Activated CD8-positive, alpha-beta memory T cell treated with anti-CD3 and anti-CD28 coated beads for 36 hours (primary cell): ENCODE results near the gene PPIP5K1. TPM values are rescaled to one million over a fixed set of nuclear protein-coding genes. Genes with fewer than 3 reads are reported as not detected.
"Not testable (repeated sequence)": the region's sequence is repeated elsewhere in the genome, so short reads cannot be mapped to it uniquely, and the experiment has no call there.

Source experiments
- CTCF ChIA-PET: fragments of 350-600 bp; sonication (Branson Sonifier 250); formaldehyde crosslinking; loops from one replicate; lab custom pipeline; 2021; ENCODE audit warnings: antibody characterized with exemption; lab: Charles Lee
- POLR2A ChIA-PET: fragments of 350-600 bp; sonication (Branson Sonifier 250); formaldehyde crosslinking; loops from one replicate; lab custom pipeline; 2021; ENCODE audit warnings: antibody characterized with exemption; lab: Charles Lee
- total RNA-seq, 2 experiments: library from RNA; stranded (reverse); gene quantifications; one replicate each; pipeline ENCODE4 v1.2.3, GENCODE V29; 2021

Gene PPIP5K1
- 10 to 100 TPM; 25.7 to 30.6 TPM for total RNA-seq

GRCh38 chr15:43589778-43590466 is at the start of gene PPIP5K1:
TSS of gene PPIP5K1 (minus strand) at chr15:43590208. CDS start at chr15:43584504, 5,704 bp downstream.
- CTCF ChIA-PET, POLR2A ChIA-PET: not testable (repeated sequence)

- CTCF ChIA-PET, POLR2A ChIA-PET: not testable (repeated sequence)
Observed at GRCh38 chr15:43638464-43639204, 48.6 kb upstream of the PPIP5K1 start.

DNA sequence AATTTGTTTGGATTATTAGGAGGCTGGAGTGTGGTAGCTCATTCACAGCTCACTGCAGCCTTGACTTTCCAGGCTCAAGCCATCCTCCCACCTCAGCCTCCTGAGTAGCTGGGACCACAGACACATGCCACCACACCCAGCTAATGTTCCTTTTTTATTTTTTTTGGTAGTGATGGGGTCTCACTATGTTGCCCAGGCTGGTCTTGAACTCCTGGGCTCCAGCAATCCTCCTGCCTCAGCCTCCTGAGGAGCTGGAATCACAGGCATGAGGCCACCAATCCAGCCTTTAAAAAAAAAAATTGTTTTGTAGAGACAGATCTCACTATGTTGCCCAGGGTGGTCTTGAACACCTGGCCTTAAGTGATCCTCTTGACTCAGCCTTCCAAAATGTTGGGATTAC is 36.9 kb upstream of the PPIP5K1 start:
- POLR2A ChIA-PET, CTCF ChIA-PET: not testable (repeated sequence)

- CTCF ChIA-PET = interaction anchor here (0.7 kb wide), 1 partner anchor 104 kb away, joined by 3 read pairs; no protein-coding TSS in a partner anchor
Observed at GRCh38 chr15:43625106-43625505, 35.1 kb upstream of the PPIP5K1 start.

DNA sequence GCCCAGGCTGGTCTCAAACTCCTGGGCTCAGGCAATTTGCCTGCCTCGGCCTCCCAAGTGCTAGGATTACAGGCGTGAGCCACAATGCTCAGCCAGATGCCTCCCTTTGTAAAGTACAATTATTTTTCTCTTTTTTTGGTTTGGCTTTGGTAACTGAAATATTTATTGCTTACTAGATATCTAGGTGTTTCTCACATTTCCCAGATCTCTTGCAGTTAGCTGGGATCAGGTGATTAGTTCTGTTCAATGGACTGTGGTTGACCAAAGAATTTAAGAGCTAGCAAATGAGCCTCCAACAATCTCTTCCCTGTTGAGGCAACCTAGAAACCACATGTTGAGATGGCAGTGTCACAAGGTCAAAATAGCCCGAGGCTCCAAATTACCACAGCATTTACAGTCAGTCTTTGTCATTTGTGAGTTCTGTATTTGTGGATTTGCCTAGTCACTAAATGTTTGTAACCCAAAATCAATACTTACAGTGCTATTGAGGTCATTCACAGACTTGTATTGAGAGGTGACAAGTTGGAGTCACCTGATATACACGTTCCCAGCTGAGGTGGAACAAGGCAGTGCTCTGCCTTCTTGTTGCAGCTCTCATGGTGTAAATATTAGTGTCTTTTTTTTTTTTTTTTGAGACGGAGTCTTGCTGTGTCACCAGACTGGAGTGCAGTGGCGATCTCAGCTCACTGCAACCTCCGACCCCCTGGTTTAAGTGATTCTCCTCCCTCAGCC is 32.2 kb upstream of the PPIP5K1 start:
- POLR2A ChIA-PET, CTCF ChIA-PET: not testable (repeated sequence)

More at GRCh38 chr15:43625106-43625505, 35.1 kb upstream of the PPIP5K1 start:
- POLR2A ChIA-PET = no interaction called here

DNA sequence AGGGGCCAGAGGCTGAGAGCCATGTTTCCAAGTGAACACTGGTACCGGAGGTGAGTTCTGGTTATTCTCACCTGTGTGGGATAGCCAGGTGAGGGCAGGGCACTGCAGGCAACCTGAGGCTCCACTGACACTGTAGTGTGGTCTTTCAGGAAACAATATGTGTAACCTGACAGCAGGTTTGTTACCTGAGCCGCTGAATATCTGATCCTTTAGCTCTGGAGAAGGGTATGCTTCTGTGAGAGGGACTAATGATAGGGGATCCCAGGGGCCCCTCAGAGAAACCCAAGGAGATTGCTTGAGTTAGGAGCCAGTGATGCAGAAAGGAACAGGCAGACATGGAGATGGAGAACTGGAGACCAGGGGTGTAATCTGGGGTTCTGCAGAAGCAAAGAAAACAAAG is 28.7 kb upstream of the PPIP5K1 start, which contains the start of gene STRC:
Gene STRC, minus strand, starts transcription at position 101 of the 400 bp plus-strand sequence. Its CDS starts 78 bp downstream, at position 23.
- CTCF ChIA-PET, POLR2A ChIA-PET: not testable (repeated sequence)

GRCh38 chr15:43617750-43618149 is 27.7 kb upstream of the PPIP5K1 start:
- POLR2A ChIA-PET, CTCF ChIA-PET: not testable (repeated sequence)

DNA sequence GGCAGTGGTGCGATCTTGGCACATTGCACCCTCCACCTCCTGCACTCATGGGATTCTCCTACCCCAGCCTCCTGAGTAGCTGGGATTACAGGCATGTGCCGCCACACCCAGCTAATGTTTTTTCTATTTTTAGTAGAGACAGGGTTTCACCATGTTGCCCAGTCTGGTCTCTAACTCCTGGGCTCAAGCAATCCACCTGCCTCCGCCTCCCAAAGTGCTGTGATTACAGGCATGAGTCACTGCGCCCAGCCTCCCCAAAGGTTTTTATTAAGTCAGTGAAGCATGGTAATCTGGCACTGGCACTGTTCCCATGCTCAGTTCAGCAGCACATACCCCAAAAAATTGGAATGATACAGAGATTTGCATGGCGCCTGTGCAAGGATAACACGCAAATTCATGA is 12.2 kb upstream of the PPIP5K1 start:
- CTCF ChIA-PET, POLR2A ChIA-PET: not testable (repeated sequence)

GRCh38 chr15:43600200-43600599 is 10.2 kb upstream of the PPIP5K1 start:
- POLR2A ChIA-PET, CTCF ChIA-PET: not testable (repeated sequence)

GRCh38 chr15:43599131-43599530 is 9.1 kb upstream of the PPIP5K1 start:
- POLR2A ChIA-PET, CTCF ChIA-PET: not testable (repeated sequence)

GRCh38 chr15:43593328-43594190 is 3.6 kb upstream of the PPIP5K1 start, which contains the start of gene CKMT1B:
TSS of gene CKMT1B (plus strand) at chr15:43594027. CDS start at chr15:43594219, 192 bp downstream.
- POLR2A ChIA-PET, CTCF ChIA-PET: not testable (repeated sequence)

- POLR2A ChIA-PET, CTCF ChIA-PET: not testable (repeated sequence)
Observed at GRCh38 chr15:43592841-43593240, 2.8 kb upstream of the PPIP5K1 start.

DNA sequence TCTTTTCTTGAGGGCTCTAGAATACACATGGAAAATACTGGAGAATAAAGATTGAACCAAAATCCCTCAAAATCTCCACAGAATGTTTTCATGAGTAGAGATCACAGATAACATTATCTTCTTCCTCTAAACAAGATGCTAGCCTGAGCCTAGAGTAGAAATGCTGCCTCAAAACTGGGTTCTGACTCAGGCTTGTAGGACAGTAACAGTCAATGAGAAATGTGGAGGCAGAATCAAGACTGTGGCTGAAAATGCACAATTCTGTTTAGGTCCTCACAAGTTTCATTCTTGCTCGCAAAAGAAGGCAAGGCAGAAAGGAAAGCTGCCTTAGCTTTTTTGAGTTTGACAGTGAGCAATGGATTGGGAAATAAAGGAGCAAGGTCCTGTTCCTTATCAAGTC is 15.4 kb downstream of the PPIP5K1 start:
- CTCF ChIA-PET, POLR2A ChIA-PET: not testable (repeated sequence)

GRCh38 chr15:43566615-43567014 is 23.4 kb downstream of the PPIP5K1 start:
- POLR2A ChIA-PET, CTCF ChIA-PET: not testable (repeated sequence)

DNA sequence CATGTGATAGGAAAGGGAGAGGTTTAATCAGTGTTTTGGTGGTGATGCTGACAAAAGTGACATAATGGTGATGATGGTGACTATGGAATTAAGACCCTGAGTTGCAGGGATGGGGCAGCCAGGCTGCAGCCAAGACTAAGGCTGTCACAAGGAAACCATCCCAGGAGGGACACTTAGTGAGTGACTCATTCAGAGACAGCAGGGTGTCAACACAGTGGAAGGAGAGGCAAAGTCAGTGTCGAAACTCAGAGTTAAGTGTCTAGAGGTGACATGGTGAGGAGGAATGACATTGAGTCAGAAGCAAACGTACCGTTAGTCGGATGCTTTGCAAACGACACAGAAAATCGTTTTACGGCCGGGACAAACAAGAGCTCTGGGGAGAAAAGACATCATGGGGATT is 26.2 kb downstream of the PPIP5K1 start:
- POLR2A ChIA-PET, CTCF ChIA-PET: not testable (repeated sequence)

DNA sequence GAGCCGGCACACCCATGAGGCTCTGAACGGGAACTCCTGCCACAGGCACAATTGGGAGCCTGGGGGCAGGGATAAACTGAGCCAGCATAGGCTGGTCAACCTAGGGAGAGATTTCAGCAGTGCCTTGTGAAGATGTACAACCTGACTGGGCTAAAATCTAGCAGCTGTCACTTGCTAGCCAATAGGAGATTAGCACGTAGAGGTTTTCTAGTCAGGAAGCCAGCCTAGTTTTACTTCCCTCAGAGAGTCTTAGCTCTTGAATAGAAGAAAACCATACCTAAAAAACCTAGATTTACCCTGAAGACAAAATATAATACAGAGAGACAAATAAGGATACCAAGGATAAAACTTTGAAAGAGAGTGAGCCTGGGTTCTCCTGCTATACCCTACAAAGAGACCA is 27.3 kb downstream of the PPIP5K1 start:
- CTCF ChIA-PET, POLR2A ChIA-PET: not testable (repeated sequence)

DNA sequence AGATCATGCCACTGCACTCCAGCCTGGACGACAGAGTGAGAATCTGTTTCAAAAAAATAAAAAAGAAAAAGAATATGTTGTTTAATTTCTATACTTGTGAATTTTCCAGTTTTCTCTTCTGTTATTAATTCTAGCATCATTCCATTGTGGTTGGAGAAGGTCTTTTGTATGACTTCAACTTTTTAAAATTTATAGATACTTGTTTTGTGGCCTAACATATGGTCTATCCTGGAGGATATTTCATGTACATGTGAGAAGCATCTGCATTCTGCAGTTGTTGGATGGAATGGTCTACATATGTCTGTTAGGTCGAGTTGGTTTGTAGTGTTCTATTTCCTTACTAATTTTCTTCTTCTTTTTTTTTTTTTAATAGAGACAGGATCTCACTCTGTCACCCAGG is 37.0 kb downstream of the PPIP5K1 start:
- CTCF ChIA-PET = no interaction called here
- POLR2A ChIA-PET = interaction anchor here (1.1 kb wide), 1 partner anchor 10 kb away, joined by 6 read pairs; no protein-coding TSS in a partner anchor

- POLR2A ChIA-PET = interaction anchor here (1.1 kb wide), 1 partner anchor 9 kb away, joined by 6 read pairs; no protein-coding TSS in a partner anchor
- CTCF ChIA-PET = interaction anchor here (0.6 kb wide), 1 partner anchor 209 kb away, joined by 3 read pairs; no protein-coding TSS in a partner anchor
Observed at GRCh38 chr15:43552256-43552655, 37.8 kb downstream of the PPIP5K1 start.
